Stimulated activated CD4-positive, alpha-beta T cell treated with anti-CD3 and anti-CD28 coated beads, Interleukin-2, amount 100 ng/mL, for 48 hours (primary cell): ENCODE data around the gene FBXO24.
"Not testable (repeated sequence)": the region's sequence is repeated elsewhere in the genome, so short reads cannot be mapped to it uniquely, and the experiment has no call there.

Source experiments
- DNase-seq, 2 donors: peaks; one replicate each; pipeline ENCODE4 v3.0.0-alpha.2; 2020

The FBXO24 gene

GRCh38 chr7:100561491-100562194 lies 24.5 kb upstream of the FBXO24 start:
- no peak for DNase-seq

DNA sequence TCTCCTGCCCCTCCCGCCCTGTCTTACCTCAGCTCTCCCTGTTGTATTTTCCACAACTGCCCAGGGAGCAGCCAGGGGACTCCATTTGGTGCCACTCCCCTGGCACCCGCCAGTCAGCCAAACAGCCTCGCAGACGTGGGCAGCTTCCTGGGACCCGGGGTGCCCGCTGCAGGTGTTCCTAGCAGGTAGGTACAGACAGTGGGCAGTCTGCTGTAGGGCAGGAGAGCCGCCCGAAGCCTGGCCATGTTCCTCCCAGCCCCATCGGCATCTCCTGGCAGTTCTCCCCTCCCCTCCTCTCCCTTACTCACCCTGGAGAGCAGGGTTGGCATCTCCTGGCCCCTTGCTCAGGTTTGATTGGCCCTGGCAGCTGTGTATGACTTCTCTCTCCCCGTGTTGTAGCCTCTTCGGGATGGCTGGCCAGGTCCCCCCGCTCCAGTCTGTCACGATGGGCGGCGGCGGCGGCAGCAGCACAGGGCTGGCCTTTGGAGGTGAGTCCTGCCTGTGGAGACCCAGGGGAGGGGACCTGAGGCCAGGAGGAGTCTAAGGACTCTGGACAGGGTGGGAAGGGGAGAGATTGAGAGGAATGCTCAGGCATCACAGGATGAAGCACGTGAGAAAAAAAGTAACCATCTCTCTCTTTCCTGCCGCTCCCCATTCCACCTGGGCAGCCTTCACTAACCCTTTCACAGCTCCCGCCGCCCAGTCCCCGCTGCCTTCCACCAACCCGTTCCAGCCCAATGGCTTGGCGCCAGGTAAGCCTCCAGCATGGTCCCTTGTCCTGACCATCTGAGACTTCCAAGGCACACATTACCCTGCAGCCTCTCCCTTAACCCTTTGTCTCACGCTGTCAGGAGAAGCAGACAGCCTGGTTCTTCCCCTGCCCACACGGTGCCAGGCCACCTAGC lies 23.7 kb upstream of the FBXO24 start:
- no peak for DNase-seq

DNA sequence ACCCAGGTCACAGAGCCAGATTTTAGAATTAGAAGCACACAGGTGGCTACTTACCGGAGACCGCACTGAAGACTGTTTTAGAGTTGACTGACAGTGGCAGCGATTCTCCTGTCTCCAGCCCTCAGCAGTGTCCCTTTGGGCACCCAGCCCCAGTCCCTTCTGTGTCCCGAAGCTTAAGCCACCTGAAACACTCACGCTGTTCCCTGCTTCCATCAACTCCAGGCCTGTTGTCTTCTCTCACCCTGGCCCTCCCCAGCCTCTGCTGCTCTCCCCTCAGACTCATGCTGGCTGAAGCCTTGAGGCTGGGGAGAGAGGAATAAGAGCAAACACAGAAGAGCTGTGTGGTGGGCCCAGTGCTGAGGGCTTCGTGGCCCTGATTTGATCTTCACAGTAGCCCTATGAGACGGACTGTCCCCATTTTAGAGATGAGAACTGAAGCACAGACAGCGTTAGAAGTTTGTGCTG lies 23.0 kb upstream of the FBXO24 start:
- no peak for DNase-seq

- DNase-seq, result peak; percentile 85 to 86
Observed at GRCh38 chr7:100563809-100564400, 22.2 kb upstream of the FBXO24 start.

DNA sequence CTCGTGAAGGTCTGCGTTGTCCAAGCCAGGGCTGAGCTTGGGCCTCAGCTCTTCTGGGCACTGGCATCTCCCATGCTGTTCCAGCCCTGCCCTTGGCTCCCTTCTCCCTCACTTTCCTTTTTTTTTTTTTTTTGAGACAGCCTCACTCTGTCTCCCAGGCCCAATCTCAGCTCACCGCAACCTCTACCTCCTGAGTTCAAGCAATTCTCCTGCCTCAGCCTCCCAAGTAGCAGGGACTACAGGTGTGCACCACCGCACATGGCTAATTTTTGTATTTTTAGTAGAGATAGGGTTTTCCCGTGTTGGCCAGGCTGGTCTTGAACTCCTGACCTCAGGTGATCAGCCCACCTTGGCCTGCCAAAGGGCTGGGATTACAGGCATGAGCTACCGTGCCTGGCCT lies 21.7 kb upstream of the FBXO24 start:
- DNase-seq, result not testable (repeated sequence)

DNA sequence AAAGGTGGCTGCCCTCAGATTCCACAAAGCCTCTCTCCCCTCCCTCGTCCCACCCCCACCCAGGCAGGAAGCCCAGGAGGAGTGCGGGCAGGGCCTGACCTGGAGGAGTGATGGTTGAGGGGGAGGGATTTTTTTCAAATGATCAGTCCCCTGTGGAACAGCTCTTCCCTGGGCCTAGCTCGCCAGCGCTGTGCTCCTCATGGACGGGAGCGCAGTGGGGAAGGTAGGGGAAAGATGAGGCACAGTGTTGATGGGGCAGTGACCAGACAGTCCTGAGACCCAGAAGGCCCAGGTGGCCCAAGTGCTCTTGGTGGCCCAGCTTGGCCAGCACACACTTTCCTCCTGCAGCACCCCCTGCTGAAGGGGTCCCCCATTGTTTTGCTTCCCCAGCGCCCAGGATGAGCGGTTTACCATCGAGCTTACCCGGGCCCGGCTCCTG lies 21.0 kb upstream of the FBXO24 start:
- DNase-seq, result no peak

GRCh38 chr7:100566018-100566531 lies 20.1 kb upstream of the FBXO24 start:
- DNase-seq, result no peak

DNA sequence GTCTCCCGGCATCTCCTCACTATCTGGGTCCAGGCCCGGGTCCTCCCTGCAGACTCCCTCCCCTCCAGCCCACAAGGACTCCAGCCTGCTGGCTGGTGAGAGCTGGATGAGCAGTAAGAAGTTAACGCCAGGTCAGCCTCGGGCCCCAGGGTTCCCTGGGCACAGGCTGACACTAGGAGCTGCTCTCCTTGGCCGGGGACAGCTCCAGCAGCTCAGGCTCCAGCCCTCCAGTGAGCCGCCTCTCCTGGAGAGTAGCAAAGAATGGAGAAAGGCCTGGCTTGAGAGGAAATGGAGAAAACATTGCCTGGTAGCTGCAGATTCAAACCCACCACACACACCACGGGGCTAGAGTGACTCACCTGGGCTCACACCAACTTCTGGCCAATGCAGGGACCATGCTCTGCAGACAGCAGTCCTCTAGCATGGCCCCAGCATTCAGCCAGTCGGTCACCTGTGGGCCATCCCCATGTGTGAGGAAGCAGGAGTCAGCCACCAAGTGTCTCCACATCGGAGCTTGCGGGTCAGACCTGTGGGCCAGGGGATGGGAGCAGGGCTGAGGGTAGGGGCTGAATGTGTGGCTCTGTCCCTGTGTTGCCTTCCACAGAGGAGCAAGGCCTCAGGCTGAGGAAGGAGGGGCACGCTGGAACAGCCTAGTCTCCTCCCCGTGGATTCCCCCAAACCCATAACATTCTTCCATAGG lies 18.9 kb upstream of the FBXO24 start:
- no peak for DNase-seq

- no peak for DNase-seq
Observed at GRCh38 chr7:100567751-100568175, 18.4 kb upstream of the FBXO24 start.

DNA sequence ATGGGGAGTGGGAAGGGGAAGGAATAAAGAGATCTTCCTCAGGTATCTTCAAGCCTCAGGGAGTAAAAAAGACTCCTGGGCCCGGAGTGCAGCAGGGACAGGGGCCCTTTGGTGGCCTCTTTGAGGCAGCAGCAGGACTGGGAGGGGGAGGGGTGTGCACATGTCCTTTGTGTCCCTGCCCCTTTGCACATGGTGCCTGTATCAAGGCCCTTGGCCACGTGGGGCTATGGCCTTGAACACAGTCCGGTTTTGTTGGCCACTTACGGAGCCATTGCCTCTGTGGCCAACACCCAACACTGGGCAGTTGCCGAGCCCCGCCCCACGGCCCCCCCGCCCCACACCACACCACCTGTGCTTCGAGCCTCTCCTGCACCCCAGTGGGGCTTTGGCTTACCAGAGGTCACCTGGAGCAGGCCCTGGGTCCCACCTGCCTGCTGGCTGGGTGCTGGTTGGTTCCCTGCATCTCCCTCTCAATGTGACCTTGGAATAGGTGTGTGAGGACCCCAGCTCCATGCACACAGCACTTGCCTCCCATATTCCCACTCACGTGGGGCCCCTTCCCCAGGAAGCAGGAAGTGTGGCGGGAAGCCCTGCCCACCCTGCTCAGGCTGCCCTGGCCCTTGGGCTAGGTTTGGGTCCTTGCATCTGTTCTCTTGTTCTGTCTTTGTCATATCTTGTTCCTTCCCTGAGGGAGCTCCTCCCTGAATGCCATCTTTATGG lies 17.8 kb upstream of the FBXO24 start:
- no peak for DNase-seq

- no peak for DNase-seq
Observed at GRCh38 chr7:100568896-100569844, 17.0 kb upstream of the FBXO24 start.

DNA sequence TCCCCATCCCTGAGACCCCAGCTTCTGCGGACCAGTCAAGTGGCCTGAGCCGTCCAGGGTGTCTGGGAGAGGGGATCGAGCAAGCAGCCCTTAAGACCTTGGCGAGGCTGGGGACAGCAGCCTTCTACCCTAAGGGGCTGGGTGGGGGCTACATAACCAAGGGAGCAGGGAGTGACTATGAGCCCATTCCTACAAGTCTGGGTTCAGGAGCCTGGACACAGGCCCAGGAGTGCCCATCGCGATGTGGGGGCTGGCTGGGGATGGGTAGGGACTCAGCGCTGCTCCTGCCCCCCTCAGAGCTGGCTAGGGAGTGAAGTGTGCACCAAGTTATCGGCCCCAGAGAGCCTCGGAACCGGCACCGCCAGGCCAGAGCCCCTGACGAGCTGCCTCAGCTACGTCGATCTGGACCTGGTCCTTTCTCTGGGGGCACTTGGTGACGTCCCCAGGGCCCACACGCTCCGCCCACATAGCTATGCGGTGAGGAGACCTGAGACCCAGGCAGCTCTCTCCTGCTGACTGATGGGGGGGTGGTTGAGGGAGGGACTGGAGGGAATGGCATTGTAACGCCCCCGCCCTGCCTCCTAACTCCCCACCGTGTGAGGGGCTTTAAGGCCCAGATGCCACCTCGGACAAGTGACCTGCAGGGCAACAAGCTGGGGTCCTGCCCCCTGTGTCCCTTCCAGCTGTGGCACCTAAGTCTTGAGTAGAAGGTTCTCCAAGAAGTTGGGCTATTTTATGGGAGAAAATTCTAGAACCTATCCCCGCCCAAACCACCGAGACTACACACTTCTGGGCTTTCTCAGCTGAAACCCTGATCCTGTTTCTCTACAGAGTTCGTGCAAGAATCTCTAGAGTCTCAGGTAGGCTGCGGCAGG lies 14.9 kb upstream of the FBXO24 start:
- no peak for DNase-seq

DNA sequence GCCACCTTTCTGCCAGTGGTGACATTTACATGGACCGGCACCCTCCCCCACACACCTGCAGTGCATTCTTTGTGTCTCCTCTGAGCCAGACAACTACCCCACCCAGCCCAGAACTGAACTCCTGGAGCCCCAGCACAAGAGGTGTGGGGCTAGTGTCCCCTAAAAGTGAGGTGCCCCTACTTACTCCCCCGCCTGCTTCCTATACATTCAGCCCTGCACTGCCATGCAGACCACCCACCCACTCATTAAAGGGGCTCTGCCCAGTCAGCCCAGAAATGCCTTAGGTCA lies 14.4 kb upstream of the FBXO24 start:
- DNase-seq, result no peak

DNA sequence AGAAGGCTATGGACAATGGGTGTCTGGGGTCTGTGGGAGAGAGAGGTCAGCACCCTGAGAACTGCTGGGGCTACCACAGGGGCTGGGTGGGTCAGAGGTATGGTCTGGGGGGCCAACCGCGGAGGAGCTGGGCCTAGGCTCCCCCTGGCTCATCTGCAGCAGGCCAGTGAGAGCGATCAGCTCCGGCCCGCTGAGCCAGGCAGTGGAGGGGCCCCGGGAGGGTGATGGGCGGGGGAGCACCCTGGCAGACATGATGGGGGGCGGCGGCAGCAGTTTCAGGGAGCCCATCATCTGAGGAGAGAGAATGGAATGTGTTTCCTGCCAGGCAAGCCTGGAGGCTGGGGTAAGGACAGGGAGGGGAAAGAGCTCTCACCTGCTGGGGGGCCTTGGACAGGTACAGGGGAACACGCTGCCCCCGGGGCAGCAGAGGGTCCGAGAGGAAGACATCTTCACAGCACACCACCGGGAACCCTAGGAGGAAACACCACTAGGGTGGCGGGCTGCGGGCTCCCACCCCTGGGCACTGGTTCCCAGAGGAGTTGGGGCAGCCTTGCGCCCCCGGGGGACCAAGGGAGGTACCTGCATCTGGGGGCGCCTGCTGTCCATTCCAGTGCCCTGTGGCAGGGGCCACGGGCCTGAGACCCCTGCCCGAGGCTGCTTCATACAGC lies 13.7 kb upstream of the FBXO24 start:
- DNase-seq, result no peak

DNA sequence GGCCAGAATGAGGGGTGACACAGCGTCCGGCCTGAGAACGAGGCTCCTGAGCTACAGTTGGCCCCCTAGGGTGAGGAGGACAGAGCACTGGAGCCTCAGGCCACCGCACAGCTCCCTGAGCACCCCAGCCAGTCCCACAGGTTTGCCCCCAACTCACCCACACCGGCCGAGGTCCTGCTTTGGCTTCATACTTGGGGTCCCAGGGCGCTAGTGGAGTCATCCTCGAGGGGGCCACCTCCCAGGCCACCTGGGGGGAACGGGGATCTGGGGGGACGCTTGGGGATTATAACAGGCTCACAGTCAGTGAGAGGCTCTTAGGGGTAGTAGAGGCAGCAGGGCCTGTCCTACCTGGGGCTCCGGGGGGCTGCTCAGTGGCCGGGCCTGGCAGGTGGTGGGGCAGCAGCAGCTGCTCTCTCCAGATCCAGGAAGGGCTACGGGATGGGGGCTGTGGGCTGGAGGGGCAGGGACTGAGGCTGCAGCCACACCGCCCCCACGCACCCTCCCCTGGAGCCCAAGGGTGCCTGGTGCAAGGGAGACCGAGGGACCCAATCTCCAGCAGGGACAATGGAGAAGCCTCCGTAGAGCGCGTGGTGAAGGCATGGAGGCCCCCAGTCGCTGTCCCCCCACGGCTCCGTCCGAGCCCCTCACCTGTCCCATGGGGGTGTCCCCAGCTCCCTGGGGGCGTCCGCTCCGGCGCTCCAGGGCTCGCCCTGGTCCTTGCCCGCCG lies 13.0 kb upstream of the FBXO24 start:
- no peak for DNase-seq

- DNase-seq, result no peak
Observed at GRCh38 chr7:100573691-100574361, 12.3 kb upstream of the FBXO24 start, which contains the start of gene SAP25. SAP25 (minus strand) TSS chr7:100573900; CDS start chr7:100573742, 158 bp downstream.

GRCh38 chr7:100574362-100575205 lies 11.5 kb upstream of the FBXO24 start:
- DNase-seq, result no peak
